Nephron (organoid): ENCODE data around the gene PRTFDC1.

Experiments used
- H3K27ac Mint-ChIP-seq, 3 experiments: 2 replicates each; pipeline ENCODE4 v1.8.0; 2020; ENCODE audit warnings: mixed read lengths in 3 of 3, mild to moderate bottlenecking in 2 of 3, moderate library complexity in 1 of 3
- H3K27me3 Mint-ChIP-seq: 2 replicates; pipeline ENCODE4 v1.8.0; 2021; ENCODE audit warnings: low read depth, mild to moderate bottlenecking, moderate library complexity, mixed read lengths
- H3K36me3 Mint-ChIP-seq: 2 replicates; pipeline ENCODE4 v1.8.0; 2020; ENCODE audit warnings: low read depth, mixed read lengths
- H3K4me1 Mint-ChIP-seq: 2 replicates; pipeline ENCODE4 v1.8.0; 2020; ENCODE audit warnings: mixed read lengths
- H3K4me3 Mint-ChIP-seq, 3 experiments: 2 replicates each; pipeline ENCODE4 v1.8.0; 2020; ENCODE audit warnings: mild to moderate bottlenecking in 3 of 3, mixed read lengths in 3 of 3, moderate library complexity in 2 of 3
- H3K9me3 Mint-ChIP-seq: 2 replicates; pipeline ENCODE4 v1.8.0; 2020; ENCODE audit warnings: mixed read lengths
- CTCF ChIP-seq, 3 experiments: fragments of 200-600 bp; sonication (generic); IDR thresholded peaks; one replicate each; pipeline ENCODE4 v1.5.0; 2021; ENCODE audit warnings: antibody characterized with exemption in 3 of 3; ENCODE audit not compliant: unreplicated experiment in 3 of 3

The PRTFDC1 gene

GRCh38 chr10:24869354-24870015 lies 82.9 kb downstream of the PRTFDC1 start:
- Mint-ChIP-seq H3K9me3 (peaks cover 3% of the 10 kb centered on the region), H3K36me3 (peaks cover 4% of the 10 kb centered on the region), H3K27me3 (no peaks in the 10 kb centered on the region), H3K27ac (no peak overlapping the region), H3K4me3 (no peak overlapping the region), H3K4me1 (peaks cover 26% of the 10 kb centered on the region)
- TF ChIP-seq CTCF (IDR thresholded peaks at IDR 0.05; ENCODE audit: unreplicated experiment in 3 of 3), result no peak

GRCh38 chr10:24866604-24867583 lies 85.5 kb downstream of the PRTFDC1 start:
- Mint-ChIP-seq H3K4me3 (no peak overlapping the region), H3K36me3 (peaks cover 14% of the 10 kb centered on the region), H3K27ac (no peak overlapping the region), H3K9me3 (peaks cover 9% of the 10 kb centered on the region), H3K27me3 (no peaks in the 10 kb centered on the region), H3K4me1 (peaks cover 16% of the 10 kb centered on the region)
- TF ChIP-seq CTCF (IDR thresholded peaks at IDR 0.05; ENCODE audit: unreplicated experiment in 3 of 3), result no peak

- Mint-ChIP-seq H3K27ac (no peak overlapping the region), H3K27me3 (no peaks in the 10 kb centered on the region), H3K36me3 (peaks cover 14% of the 10 kb centered on the region), H3K4me3 (no peak overlapping the region), H3K9me3 (peaks cover 9% of the 10 kb centered on the region), H3K4me1 (peaks cover 9% of the 10 kb centered on the region)
- TF ChIP-seq CTCF (IDR thresholded peaks at IDR 0.05; ENCODE audit: unreplicated experiment in 3 of 3), result no peak
Measured at GRCh38 chr10:24865783-24866182, 86.6 kb downstream of the PRTFDC1 start.

- Mint-ChIP-seq H3K4me1 (peaks cover 9% of the 10 kb centered on the region), H3K27me3 (no peaks in the 10 kb centered on the region), H3K27ac (no peak overlapping the region), H3K36me3 (peaks cover 14% of the 10 kb centered on the region), H3K9me3 (peaks cover 9% of the 10 kb centered on the region), H3K4me3 (no peak overlapping the region)
- TF ChIP-seq CTCF (IDR thresholded peaks at IDR 0.05; ENCODE audit: unreplicated experiment in 3 of 3), result no peak
Measured at GRCh38 chr10:24862589-24862988, 89.8 kb downstream of the PRTFDC1 start.

- no peaks in the 10 kb centered on the region for H3K27me3 Mint-ChIP-seq
- H3K36me3 Mint-ChIP-seq, result peaks cover 10% of the 10 kb centered on the region
- H3K4me1 Mint-ChIP-seq, result no peaks in the 10 kb centered on the region
- H3K9me3 Mint-ChIP-seq, result peaks cover 5% of the 10 kb centered on the region
- no peak overlapping the region for H3K27ac Mint-ChIP-seq
- H3K4me3 Mint-ChIP-seq, result no peak overlapping the region
- no peak for TF ChIP-seq CTCF (IDR thresholded peaks at IDR 0.05; ENCODE audit: unreplicated experiment in 3 of 3)
Measured at GRCh38 chr10:24858288-24859270, 93.8 kb downstream of the PRTFDC1 start.
